GM19035 (cell line): ENCODE data around the gene PSD2.

Source experiments
- ATAC-seq: cut with Tn5 transposase; IDR thresholded peaks from one replicate; pipeline ENCODE4 v1.9.1; 2021; ENCODE audit not compliant: unreplicated experiment

The PSD2 gene

DNA sequence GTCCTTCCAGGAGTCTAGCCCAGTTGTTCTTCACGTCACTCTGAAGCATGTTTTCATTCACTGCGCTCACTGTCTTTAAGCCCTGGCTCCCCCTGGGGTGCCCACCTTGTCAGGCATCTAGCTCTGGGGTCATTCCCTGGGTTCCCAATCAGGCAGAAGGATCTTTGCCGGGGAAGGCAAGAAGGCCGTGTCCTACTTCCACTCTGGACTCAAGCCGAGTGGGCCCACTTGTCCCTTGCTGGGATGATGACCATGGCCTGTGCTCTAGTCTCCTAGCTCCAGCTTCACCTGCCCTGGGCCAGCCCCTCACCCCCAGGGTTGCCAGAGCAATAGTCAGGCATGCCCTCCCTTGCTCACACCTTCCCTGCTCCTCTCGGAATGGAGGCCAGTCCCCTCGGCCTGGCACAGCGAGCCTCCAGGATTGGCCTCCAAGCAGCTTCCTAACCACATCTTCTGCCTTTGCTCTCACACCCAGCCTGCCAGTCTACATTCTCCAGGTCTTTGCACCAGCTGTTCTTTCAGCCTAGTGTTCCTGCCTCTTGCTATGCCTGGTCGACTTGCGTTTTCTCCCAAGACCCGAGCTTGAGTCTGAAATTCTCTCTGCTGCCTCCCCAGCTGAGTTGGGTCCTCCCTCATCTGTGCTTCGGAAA is 32.2 kb upstream of the PSD2 start:
- no peak for ATAC-seq

DNA sequence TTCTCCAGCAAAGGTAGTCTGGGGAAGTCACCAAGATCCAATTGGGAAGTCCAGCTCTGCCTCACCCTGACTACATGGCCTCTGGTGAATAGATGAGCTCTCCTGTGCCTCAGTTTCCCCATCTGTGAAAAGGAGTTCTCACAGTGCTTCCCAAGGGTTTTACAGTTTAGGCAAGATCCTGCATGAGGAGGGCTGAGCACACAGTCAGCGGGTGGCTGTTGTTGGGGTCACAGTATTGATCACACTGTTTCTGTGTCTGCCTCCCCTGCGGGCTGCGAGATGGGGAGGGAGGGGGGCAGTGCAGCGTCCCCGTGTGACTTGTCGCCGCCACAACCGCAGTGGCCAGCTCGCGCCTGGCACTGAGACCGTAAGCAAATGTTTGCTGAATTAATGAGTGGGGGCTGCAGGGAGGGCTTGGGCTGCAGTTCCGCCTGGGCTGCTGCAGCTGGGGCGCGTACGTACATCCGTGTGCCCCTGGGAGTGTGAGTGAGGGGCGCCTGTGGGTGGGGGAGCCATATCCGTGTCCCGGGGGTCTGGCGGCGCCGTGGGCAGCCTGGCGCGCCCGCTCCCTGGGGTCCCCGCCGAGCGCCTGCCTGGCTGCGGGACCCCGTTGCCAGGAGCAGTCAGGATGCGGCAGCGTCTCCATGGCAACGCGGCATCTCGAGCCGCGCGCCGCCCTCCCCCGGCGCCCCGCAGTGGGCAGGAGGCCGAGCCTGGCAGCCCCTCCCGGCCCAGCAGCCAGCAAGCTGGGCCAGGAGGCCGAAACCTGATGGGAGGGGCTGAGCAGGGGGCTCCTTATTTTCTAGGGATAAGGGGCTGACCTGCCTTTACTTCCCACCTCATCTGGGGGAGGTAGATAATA is 31.4 kb upstream of the PSD2 start:
- ATAC-seq, result no peak

- ATAC-seq, result no peak
Observed at GRCh38 chr5:139764886-139765408, 30.7 kb upstream of the PSD2 start.

- ATAC-seq, result peak; percentile 84
Observed at GRCh38 chr5:139765409-139766217, 30.0 kb upstream of the PSD2 start.

DNA sequence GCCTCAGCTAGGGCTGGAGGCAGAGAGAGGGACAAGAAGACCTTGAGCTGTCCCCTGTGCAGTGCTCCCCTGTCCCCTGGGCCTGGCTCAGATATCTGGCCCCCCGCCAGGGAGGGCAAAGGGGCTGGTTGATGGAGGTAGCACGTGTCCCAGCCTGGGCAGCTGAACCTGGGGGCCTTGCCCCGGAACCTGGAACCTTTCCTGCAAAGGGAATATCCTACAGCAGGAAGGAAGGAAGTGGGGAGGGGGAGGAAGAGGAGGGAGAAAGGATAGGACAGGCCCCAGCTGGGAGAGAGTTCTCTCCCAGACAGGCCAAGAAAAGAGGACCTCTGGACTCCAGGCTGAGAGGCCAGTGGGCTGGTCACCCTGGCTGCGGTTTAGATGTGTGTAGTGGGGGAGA is 27.6 kb upstream of the PSD2 start:
- no peak for ATAC-seq

- ATAC-seq, result no peak
Observed at GRCh38 chr5:139768807-139769465, 26.7 kb upstream of the PSD2 start.

- no peak for ATAC-seq
Observed at GRCh38 chr5:139769477-139769876, 26.1 kb upstream of the PSD2 start.

- ATAC-seq, result no peak
Observed at GRCh38 chr5:139770722-139771121, 24.9 kb upstream of the PSD2 start.

DNA sequence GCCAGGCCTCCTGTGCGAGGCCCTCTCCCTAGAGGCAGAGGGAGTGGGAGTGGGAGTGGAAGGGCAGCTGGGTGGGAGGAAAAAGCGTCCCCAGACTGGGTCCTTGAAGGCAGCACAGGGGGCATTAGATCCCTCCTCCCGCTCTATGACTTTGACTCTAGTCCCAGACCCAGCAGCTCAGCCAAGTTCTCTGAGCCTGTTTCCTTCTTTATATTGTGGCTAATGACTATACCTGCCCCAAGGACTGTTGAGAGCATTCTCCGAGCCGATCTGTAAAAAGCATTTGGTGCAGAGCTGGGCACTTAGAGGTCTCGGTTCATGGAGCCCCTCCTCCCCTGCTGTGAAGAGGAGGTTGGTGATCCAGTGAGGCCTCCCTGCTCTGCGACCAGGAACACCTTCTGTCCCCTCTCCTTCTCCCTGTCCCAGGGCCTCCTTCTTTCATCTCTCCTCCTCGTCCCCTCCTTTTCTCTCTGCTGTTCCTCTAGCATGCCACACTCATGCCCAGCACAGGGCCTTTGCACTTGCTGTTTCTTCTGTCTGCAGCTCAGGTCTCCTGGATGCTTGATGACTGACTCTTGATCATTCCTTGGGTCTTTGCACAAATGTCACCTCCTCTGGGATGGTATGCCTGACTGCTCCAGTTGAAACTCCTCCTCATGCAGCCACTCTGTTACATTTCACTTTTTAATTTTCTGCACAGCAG is 23.4 kb upstream of the PSD2 start:
- ATAC-seq, result no peak

GRCh38 chr5:139772927-139773690 is 22.5 kb upstream of the PSD2 start:
- ATAC-seq, result no peak

DNA sequence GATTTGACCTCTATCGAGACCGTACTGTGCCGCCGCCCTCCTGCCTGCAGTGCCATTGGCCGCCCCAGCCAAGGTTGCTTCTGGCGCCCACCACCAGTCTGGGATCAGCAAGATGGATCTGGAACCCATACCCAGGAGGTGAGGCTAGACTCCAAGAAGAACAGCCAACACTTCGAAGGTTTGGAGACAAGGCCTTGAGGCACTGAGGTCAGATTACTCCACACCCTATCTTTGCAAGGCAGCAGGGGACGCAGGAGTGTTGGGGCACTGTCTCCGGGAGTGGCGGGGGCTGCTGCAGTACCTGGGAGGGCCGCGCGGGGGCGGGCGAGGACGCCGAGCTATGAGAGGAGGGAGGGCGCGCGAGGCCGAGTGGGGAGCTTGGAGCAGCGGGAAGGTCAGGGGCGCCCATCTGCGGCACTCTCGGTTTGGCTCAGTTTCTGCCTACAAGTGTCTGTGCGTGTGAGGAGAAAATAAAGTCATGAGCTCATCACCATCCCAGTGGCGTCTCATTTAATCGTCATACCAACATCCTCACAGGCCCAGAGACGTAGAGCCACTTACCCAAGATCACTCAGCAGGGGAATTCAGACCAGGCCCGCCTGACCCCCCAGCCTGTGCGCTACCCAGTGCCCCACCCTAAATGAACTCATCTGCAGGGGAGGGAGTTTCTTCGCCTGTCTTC is 20.5 kb upstream of the PSD2 start:
- peak; percentile 79 for ATAC-seq

GRCh38 chr5:139775872-139776271 is 19.7 kb upstream of the PSD2 start:
- ATAC-seq, result no peak

DNA sequence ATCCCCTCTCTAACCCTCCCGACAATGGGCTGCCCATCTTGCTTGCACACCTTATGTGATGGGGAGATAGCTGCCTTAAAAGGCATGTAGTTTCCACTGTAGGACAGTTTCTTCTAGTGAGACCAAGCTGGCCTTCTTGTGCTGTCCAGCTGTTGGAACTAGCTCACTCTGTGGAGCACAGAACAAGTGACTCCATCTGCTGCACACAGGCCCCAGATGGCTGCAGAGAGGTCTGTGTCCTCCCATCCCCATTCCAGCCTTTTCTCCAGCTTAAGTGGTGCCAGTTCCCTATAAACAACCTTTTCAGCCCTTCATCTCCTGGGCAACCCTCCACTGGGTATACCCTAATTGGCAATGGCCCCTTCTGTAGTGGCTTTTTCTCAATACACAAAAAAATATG is 18.7 kb upstream of the PSD2 start:
- no peak for ATAC-seq

DNA sequence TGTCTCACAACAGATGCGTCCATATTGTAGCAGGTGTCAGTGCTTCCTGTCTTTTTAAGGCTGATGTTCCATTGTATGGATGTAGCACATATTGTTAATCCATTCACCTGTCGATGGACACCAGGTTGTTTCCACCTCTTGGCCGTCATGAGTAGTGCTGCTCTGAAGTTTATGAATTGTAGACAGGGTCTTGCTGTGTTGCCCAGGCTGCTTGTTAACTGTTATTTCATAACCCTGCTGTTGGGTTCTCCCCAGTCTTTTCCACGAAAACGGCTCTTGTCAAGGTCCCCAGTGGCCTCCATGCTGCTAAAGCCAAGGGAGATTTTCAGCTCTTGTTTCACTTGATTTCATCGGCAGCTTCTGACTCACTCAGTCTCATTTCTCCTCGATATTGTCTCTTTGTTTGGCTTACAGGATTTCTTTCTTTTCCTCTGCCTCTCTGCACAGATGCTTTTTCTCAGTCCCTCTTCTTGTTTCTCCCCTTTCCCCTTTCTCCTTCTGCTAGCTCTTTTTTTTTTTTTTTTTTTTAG is 12.1 kb upstream of the PSD2 start:
- ATAC-seq, result no peak

- ATAC-seq, result no peak
Observed at GRCh38 chr5:139784488-139784887, 11.1 kb upstream of the PSD2 start.

DNA sequence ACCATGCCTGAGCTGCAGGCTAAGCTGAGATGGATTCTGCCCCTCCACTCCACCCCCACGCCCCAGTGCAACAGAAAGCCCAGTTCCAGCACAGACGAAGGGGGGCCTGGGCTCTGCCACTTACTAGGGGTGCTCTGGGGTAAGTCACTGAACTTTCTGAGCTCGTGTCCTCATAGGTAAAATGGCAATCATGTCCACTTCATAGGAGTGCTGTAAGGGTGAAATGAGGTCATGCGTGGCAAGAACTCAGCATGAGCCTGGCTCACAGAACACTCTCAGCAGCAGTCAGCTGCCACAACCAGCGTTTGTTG is 8.4 kb upstream of the PSD2 start:
- ATAC-seq, result no peak

- ATAC-seq, result peak; percentile 88
Observed at GRCh38 chr5:139787568-139788293, 7.9 kb upstream of the PSD2 start.

GRCh38 chr5:139788294-139788910 is 7.2 kb upstream of the PSD2 start:
- ATAC-seq, result no peak
